Caco-2 (cell line): ENCODE results near the gene SCGB1D4. TPM values are rescaled to one million over a fixed set of nuclear protein-coding genes. Genes with fewer than 3 reads are reported as not detected.

Source experiments
- BruUV-seq: library from RNA; stranded (reverse); fragments of 400-500 nt; replicated peaks from 2 replicates; lab custom pipeline; 2021; lab: Mats Ljungman, UMichigan
- CTCF ChIA-PET: fragments of 300-600 bp; sonication (Branson Sonifier 250); formaldehyde crosslinking; loops from one replicate; lab custom pipeline; 2022; ENCODE audit warnings: antibody characterized with exemption; lab: Charles Lee
- POLR2A ChIA-PET: fragments of 300-600 bp; sonication (Branson Sonifier 250); formaldehyde crosslinking; loops from one replicate; lab custom pipeline; 2022; ENCODE audit warnings: antibody characterized with exemption; lab: Charles Lee
- DNase-seq, 2 experiments: peaks; one replicate each; pipeline versions ENCODE4 v3.0.0 to v3.0.0-alpha.2; 2020 to 2022
- H3K27me3 ChIP-seq: replicated peaks from 2 replicates; pipeline ENCODE4 v1.6.0; 2011; ENCODE audit warnings: low read length; ENCODE audit not compliant: control insufficient read depth, insufficient read depth
- H3K36me3 ChIP-seq: 2 replicates; pipeline ENCODE4 v1.5.1; 2011; ENCODE audit warnings: low read length; ENCODE audit not compliant: control insufficient read depth, insufficient read depth
- H3K4me1 ChIP-seq: fragments of 250-450 bp; sonication (Bioruptor Pico); 2 replicates; pipeline ENCODE4 v1.5.1; 2020; ENCODE audit warnings: mild to moderate bottlenecking
- H3K4me3 ChIP-seq: 2 replicates; pipeline ENCODE4 v1.5.1; 2011; ENCODE audit warnings: low read depth, mild to moderate bottlenecking, control low read depth, low read length
- H3K9me3 ChIP-seq: fragments of 250-450 bp; sonication (Bioruptor Pico); 2 replicates; pipeline ENCODE4 v1.5.1; 2020; ENCODE audit warnings: mild to moderate bottlenecking, moderate library complexity
- H3K27ac Mint-ChIP-seq: one replicate; pipeline ENCODE4 v1.8.0; 2022; ENCODE audit warnings: mixed read lengths; ENCODE audit not compliant: unreplicated experiment
- H3K27me3 Mint-ChIP-seq: one replicate; pipeline ENCODE4 v1.8.0; 2022; ENCODE audit warnings: mixed read lengths; ENCODE audit not compliant: insufficient read depth, unreplicated experiment
- H3K36me3 Mint-ChIP-seq: one replicate; pipeline ENCODE4 v1.8.0; 2022; ENCODE audit warnings: mild to moderate bottlenecking, mixed read lengths; ENCODE audit not compliant: insufficient read depth, unreplicated experiment
- H3K4me1 Mint-ChIP-seq: one replicate; pipeline ENCODE4 v1.8.0; 2022; ENCODE audit warnings: low read depth, mixed read lengths; ENCODE audit not compliant: unreplicated experiment
- H3K4me3 Mint-ChIP-seq: one replicate; pipeline ENCODE4 v1.8.0; 2022; ENCODE audit warnings: mild to moderate bottlenecking, moderate library complexity, mixed read lengths; ENCODE audit not compliant: unreplicated experiment
- H3K9me3 Mint-ChIP-seq: one replicate; pipeline ENCODE4 v1.8.0; 2022; ENCODE audit warnings: mixed read lengths; ENCODE audit not compliant: unreplicated experiment
- CTCF ChIP-seq, 2 experiments: fragments of 200-600 bp in 1 of 2; IDR thresholded peaks; 1 replicate in 1 of 2; 2 replicates in 1 of 2; pipeline versions ENCODE4 v1.5.1 to v1.8.0; 2011 to 2022; ENCODE audit warnings: antibody characterized with exemption in 1 of 2, control low read depth in 1 of 2, inconsistent platforms in 1 of 2, low read depth in 1 of 2, low read length in 1 of 2, mild to moderate bottlenecking in 1 of 2, moderate library complexity in 1 of 2; ENCODE audit not compliant: insufficient read depth in 1 of 2, severe bottlenecking in 1 of 2, unreplicated experiment in 1 of 2
- intact Hi-C: fragments of 100-400 bp; cut with micrococcal nuclease; formaldehyde crosslinking; loops from one replicate; pipeline ENCODE4 v1.10.0; 2022; ENCODE audit not compliant: unreplicated experiment
- total RNA-seq: library from RNA; stranded (reverse); gene quantifications from 2 replicates; pipeline ENCODE4 v1.2.3, GENCODE V29; 2022

SCGB1D4 gene
- total RNA-seq, 1 experiment from 2014 or later: not detected

- DNase-seq: no peak
- intact Hi-C loops: no loop called here
- Mint-ChIP-seq H3K9me3 (no peaks in the 10 kb centered on the region), H3K27me3 (peaks cover 17% of the 10 kb centered on the region), H3K4me3 (no peak overlapping the region), H3K4me1 (no peaks in the 10 kb centered on the region), H3K27ac (no peak overlapping the region), H3K36me3 (no peaks in the 10 kb centered on the region)
- Histone ChIP-seq H3K4me3 (no peak overlapping the region), H3K27me3 (0 out of 2 replicates have a peak, but pooled peaks cover 1% of the 10 kb centered on the region), H3K9me3 (peaks cover 6% of the 10 kb centered on the region; the same call in 1 of the 2 replicates), H3K4me1 (no peaks in the 10 kb centered on the region), H3K36me3 (no peaks in the 10 kb centered on the region)
- TF ChIP-seq CTCF (IDR thresholded peaks at IDR 0.05; ENCODE audit: insufficient read depth in 1 of 2, low read depth in 1 of 2, low read length in 1 of 2, severe bottlenecking in 1 of 2, unreplicated experiment in 1 of 2): no peak
- ChIA-PET CTCF (interaction anchor here (0.8 kb wide), 1 partner anchor 135 kb away, joined by 3 read pairs; no protein-coding TSS in a partner anchor), POLR2A (no interaction called here)
- BruUV-seq: no TSS peak
These were observed 7.4 kb upstream of the SCGB1D4 start for GRCh38 chr11:62306227-62306626.

GRCh38 chr11:62295504-62295903 lies 3.4 kb downstream of the SCGB1D4 start:
- Mint-ChIP-seq H3K27me3 (peaks cover 10% of the 10 kb centered on the region), H3K27ac (no peak overlapping the region), H3K9me3 (no peaks in the 10 kb centered on the region), H3K4me3 (no peak overlapping the region), H3K4me1 (no peaks in the 10 kb centered on the region), H3K36me3 (no peaks in the 10 kb centered on the region)
- Histone ChIP-seq H3K4me3 (no peak overlapping the region), H3K27me3 (peaks cover 3% of the 10 kb centered on the region; the same call in 1 of the 2 replicates), H3K4me1 (no peaks in the 10 kb centered on the region), H3K9me3 (no peaks in the 10 kb centered on the region), H3K36me3 (no peaks in the 10 kb centered on the region)
- BruUV-seq: no TSS peak
- TF ChIP-seq CTCF (IDR thresholded peaks at IDR 0.05; ENCODE audit: insufficient read depth in 1 of 2, low read depth in 1 of 2, low read length in 1 of 2, severe bottlenecking in 1 of 2, unreplicated experiment in 1 of 2): no peak
- peak in 1 of 2 experiments; percentile 58 for DNase-seq
- ChIA-PET POLR2A (no interaction called here), CTCF (no interaction called here)
- intact Hi-C loops: loop anchor here (5.0 kb wide), 1 partner anchor 48 kb away; no protein-coding TSS in a partner anchor

- CTCF ChIA-PET: interaction anchor here (0.6 kb wide), 1 partner anchor 17 kb away, joined by 4 read pairs; no protein-coding TSS in a partner anchor
- Mint-ChIP-seq H3K9me3 (no peaks in the 10 kb centered on the region), H3K36me3 (no peaks in the 10 kb centered on the region), H3K4me1 (peaks cover under 1% of the 10 kb centered on the region), H3K4me3 (no peak overlapping the region), H3K27me3 (no peaks in the 10 kb centered on the region), H3K27ac (no peak overlapping the region)
- POLR2A ChIA-PET: no interaction called here
- intact Hi-C loops: no loop called here
- Histone ChIP-seq H3K9me3 (peaks cover 13% of the 10 kb centered on the region), H3K27me3 (no peaks in the 10 kb centered on the region), H3K36me3 (no peaks in the 10 kb centered on the region), H3K4me3 (no peak overlapping the region), H3K4me1 (no peaks in the 10 kb centered on the region)
- BruUV-seq: no TSS peak
- no peak for DNase-seq
- no peak for TF ChIP-seq CTCF (IDR thresholded peaks at IDR 0.05; ENCODE audit: insufficient read depth in 1 of 2, low read depth in 1 of 2, low read length in 1 of 2, severe bottlenecking in 1 of 2, unreplicated experiment in 1 of 2)
These were observed 18.4 kb downstream of the SCGB1D4 start for GRCh38 chr11:62280452-62280851.
